Superior temporal gyrus (tissue), 1 donor: ENCODE data around the gene CALML4.
"Not testable (repeated sequence)": the region's sequence is repeated elsewhere in the genome, so short reads cannot be mapped to it uniquely, and the experiment has no call there.

ENCODE experiments used
- DNase-seq: peaks from one replicate; pipeline ENCODE4 v3.0.0-alpha.2; 2016; ENCODE audit errors: extremely low spot score

Gene CALML4

GRCh38 chr15:68224546-68225250, 19.6 kb upstream of the CALML4 start:
- DNase-seq = no peak

DNA sequence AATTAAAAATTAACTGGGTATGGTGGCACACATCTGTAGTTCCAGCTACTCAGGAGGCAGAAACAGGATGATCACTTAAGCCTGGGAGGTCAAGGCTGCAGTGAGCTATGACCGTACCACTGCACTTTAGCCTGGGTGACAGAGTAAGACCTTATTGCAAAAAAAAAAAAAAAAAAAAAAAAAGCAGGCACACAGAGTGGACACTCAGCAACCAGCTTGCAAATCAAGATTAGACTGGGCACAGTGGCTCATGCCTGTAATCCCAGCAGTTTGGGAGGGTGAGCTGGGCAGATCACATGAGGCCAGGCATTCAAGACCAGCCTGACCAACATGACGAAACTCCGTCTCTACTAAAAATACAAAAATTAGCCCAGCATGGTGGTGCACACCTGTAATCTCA, 19.0 kb upstream of the CALML4 start:
- no peak for DNase-seq

- DNase-seq = no peak
Observed at GRCh38 chr15:68223171-68223570, 18.0 kb upstream of the CALML4 start.

GRCh38 chr15:68222432-68222743, 17.3 kb upstream of the CALML4 start:
- not testable (repeated sequence) for DNase-seq

DNA sequence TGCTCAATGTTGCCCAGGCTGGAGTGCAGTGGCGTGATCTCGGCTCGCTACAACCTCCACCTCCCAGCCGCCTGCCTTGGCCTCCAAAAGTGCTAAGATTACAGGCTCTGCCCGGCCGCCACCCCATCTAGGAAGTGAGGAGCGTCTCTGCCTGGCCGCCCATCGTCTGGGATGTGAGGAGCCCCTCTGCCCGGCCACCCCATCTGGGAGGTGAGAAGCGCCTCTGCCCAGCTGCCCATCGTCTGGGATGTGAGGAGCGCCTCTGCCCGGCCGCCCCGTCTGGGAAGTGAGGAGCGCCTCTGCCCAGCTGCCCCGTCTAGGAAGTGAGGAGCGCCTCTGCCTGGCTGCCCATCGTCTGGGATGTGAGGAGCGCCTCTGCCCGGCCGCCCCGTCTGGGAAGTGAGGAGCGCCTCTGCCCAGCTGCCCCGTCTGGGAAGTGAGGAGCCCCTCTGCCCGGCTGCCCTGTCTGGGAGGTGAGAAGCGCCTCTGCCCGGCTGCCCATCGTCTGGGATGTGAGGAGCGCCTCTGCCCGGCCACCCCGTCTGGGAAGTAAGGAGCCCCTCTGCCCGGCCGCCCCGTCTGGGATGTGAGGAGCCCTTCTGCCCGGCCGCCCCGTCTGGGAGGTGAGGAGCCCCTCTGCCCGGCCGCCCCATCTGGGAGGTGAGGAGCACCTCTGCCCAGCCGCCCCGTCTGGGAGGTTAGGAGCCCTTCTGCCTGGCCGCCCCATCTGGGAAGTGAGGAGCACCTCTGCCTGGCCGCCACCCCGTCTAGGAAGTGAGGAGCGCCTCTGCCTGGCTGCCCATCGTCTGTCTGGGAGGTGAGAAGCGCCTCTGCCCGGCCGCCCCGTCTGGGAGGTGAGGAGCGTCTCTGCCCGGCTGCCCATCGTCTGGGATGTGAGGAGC, 16.6 kb upstream of the CALML4 start:
- not testable (repeated sequence) for DNase-seq

GRCh38 chr15:68220967-68221366, 15.8 kb upstream of the CALML4 start:
- DNase-seq = no peak

DNA sequence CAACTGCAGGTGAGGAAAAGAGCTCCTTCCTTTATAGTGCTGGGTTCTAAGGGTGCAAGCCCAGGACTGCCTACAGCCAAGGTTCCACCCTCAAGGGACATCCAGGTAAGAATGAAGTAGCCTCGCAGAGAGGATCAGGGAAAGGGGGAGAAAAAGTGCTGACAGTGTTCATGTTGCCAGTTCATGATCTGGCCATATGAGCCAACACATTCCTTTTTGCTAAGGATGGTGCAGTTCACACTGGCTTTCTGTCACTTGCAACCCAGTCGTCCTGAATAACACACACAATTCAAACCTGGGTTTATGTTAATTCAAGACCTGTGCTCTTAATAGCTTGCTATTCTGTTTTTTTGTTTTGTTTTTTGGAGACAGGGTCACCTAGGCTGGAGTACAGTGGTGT, 15.4 kb upstream of the CALML4 start:
- no peak for DNase-seq

DNA sequence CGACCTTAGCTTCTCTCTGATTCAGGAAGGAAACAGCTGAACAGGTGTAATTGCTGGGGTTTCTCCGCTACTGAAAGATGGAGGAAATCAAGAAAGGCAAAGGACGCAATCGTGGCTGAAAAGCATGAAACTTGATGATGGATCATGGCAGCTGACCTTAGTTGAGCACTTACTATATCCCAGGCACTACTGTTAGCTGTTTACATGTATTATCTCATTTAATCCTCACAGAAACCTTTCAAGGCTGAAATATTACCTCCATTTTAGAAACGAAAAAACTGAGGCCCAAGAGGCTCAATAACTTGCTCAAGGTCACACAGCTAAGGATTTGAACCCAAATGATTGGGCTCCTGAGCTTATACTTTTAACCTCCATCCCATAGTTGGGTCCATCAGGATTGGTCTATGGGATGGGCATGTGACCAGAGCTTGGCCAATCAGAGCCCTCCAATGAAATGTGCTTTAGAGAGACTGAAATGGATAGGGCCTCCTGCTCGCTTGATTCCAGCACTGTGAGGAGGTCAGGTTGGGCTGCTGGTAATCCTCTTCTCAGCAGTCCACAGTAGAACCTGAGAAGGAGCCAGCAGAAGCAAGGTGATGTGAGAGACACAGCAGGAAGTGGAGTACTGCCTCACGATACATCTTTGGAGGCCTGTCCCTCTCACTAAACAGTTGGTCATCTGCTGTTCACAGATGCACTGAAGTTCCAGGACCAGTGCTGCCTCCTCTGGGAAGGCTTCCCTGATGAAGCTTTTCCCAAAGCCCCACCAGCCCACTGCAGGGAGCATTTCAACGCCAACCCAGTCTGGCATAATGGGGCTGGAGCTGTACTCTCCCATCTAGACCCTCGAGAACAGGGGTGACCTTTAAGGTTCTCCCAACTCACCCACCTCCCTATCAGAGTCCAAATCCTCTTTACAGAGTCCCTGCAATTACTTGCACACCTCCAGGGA, 14.0 kb upstream of the CALML4 start:
- DNase-seq = no peak

DNA sequence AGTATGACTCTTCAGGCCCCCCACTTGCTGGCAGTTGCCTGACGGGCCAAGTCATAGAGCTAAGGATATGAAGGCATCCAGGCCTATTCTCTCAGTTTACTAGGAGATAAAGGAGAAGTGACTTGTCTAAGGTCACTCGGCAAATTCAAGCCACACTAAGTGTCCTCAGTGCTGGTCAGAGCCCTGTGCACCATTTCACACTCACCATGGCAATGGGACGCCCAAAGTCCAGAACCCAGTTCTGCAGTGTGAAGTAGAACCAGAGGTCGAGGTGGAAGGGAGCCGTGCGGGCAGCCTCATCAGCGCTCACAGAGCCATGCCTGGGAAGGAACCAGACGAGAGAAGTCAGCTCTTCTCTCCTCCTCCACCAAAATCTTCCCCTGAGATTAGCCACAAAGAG, 13.2 kb upstream of the CALML4 start:
- DNase-seq = no peak

GRCh38 chr15:68217341-68217740, 12.2 kb upstream of the CALML4 start:
- no peak for DNase-seq

DNA sequence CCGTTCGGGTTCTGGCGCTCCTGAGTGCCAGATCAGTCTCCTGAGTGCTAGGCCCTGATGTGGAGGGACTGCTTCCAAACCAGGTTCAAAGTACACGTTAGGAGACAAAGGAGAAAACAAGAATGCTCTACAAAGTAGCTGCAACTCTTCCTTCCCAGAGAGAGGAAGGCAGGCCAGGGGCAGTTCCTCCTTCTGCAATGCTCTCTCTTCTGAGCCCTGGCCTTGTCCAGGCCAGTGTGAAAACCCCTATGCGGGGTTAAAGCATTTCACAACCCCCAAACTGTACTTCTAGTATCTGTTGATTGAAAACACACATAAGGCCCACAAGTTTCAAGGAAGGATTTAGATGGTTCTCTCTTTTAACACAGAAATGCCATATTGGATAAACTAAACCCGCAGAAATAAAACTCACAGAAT, 9.7 kb upstream of the CALML4 start:
- DNase-seq = no peak

- DNase-seq = no peak
Observed at GRCh38 chr15:68213991-68214837, 9.1 kb upstream of the CALML4 start.

GRCh38 chr15:68213491-68213845, 8.3 kb upstream of the CALML4 start:
- not testable (repeated sequence) for DNase-seq

DNA sequence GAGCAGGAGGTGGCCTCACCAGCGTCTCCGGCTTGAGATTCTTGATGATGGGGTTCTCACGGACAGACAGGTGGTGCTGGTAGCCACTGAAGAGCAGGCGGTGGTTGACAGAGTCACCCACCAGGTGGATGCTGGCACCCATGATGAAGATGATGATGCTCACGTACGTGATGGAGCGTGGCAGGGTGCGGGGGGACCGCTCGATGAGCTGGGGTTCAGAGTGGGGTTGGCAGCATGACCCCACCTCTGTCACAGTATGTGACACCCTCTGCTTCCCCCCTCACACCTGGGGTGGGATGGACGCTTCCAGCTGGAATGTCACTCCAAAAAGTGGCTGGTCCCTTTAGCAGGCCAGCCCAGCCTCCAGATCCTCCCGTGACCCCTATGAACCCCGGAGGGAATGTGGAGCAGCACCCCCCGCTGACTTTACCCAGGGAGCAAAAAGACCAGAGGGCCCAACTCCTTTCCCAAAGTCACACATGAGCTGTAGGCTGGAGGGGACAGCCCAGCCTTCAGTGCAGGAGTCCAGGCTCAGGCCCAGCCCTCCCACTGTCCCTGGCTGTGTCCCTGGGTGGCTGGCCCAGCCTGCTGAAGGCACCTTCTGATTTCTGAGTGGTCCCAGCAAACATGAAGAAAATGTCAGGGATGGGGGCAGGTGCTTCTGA, 6.7 kb upstream of the CALML4 start:
- no peak for DNase-seq

- peak; percentile 83 for DNase-seq
Observed at GRCh38 chr15:68210821-68211655, 5.9 kb upstream of the CALML4 start.

DNA sequence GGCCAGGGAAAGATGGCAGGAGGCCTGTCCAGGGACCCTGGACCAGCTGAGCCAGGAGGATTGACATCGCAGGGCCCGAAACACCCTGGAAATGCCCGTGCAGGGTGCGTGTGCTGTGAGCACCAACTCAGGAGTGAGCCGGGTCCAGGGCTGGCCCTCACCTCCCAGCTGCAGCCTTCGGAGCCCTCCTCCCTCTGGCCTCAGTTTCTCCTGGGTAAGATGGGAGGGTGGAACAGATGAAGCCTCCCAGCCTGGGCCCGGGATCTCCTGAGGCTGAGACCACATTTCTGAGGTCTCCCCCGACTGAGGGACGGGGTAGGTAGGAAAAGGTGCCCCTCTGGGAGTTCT, 5.3 kb upstream of the CALML4 start:
- DNase-seq = no peak

- DNase-seq = no peak
Observed at GRCh38 chr15:68209735-68210408, 4.7 kb upstream of the CALML4 start.

DNA sequence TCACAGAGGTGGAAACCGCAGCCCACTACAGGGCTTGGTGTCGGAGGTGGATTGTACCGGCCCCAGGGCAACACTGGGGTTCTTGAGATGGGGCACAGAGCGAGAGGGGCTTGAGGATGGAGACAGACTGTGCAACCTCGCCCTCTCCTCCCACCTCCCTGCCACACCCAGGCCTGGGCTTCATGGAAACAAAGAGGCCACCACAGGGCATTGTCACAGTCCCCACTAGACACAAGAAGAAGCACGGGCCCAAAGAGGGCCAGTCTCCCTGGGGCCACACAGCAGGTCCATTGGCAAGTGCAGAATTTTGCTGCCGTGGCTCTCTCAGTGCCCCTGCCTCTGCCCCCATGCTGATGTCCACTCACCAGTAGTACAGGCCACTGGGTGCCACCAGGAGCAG, 4.1 kb upstream of the CALML4 start:
- no peak for DNase-seq

DNA sequence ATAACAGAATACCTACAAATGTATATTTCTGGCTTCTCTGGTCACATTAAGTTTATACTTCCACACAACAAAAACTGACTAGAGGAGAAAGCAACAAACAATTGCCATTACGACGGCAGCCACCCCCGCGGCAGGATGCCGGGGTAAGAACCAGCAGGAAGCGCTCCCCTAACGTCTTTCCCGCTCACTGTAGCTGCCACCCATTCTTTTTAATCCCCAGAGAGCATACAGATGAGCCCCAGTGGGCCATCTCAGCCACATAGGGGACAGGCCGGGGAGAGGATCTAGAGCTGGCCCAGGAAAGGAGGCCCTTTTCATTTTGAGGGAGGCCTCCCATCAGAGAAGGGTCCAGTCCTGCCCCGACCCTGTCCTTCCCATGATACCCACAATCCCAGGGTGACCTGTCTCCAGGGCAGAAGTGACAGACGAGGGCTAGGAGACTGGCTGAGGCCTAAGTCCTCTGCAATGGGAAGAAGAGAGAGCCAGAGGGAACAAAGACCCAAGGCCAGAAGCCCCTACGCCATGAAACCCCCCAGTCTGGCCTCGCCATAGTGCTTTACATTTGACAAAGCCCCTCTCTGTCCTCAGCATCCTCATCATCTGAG, 3.6 kb upstream of the CALML4 start:
- no peak for DNase-seq
